ENCODE results near the gene PHRF1.
"Not testable (repeated sequence)": the region's sequence is repeated elsewhere in the genome, so short reads cannot be mapped to it uniquely, and the experiment has no call there.

Gene PHRF1

GRCh38 chr11:636511-637332 lies 60.5 kb downstream of the PHRF1 start, which contains the start of gene DRD4:
TSS of gene DRD4 (plus strand) at chr11:637269. CDS start at chr11:637305, 36 bp downstream.
- DNase-seq: no peak

- no peak for DNase-seq
Observed at GRCh38 chr11:637333-637592, 61.0 kb downstream of the PHRF1 start.

- DNase-seq: no peak
Observed at GRCh38 chr11:637593-638521, 61.6 kb downstream of the PHRF1 start.

- no peak for DNase-seq
Observed at GRCh38 chr11:638631-639331, 62.5 kb downstream of the PHRF1 start.

GRCh38 chr11:639332-639955 lies 63.2 kb downstream of the PHRF1 start:
- DNase-seq: no peak

GRCh38 chr11:640021-640706 lies 63.9 kb downstream of the PHRF1 start:
- no peak for DNase-seq

GRCh38 chr11:641806-642370 lies 65.6 kb downstream of the PHRF1 start:
- DNase-seq: no peak

GRCh38 chr11:643366-643765 lies 67.1 kb downstream of the PHRF1 start:
- no peak for DNase-seq

GRCh38 chr11:643849-644738 lies 67.8 kb downstream of the PHRF1 start:
- DNase-seq: no peak

- DNase-seq: no peak
Observed at GRCh38 chr11:645536-645935, 69.3 kb downstream of the PHRF1 start.

GRCh38 chr11:646214-646613 lies 69.9 kb downstream of the PHRF1 start:
- DNase-seq: no peak

- not testable (repeated sequence) for DNase-seq
Observed at GRCh38 chr11:647672-648158, 71.4 kb downstream of the PHRF1 start.

- DNase-seq: no peak
Observed at GRCh38 chr11:650482-650881, 74.2 kb downstream of the PHRF1 start.

GRCh38 chr11:653136-653535 lies 76.9 kb downstream of the PHRF1 start:
- not testable (repeated sequence) for DNase-seq

GRCh38 chr11:653837-654236 lies 77.6 kb downstream of the PHRF1 start:
- no peak for DNase-seq

GRCh38 chr11:654444-654843 lies 78.2 kb downstream of the PHRF1 start:
- DNase-seq: not testable (repeated sequence)

- DNase-seq: no peak
Observed at GRCh38 chr11:655036-655726, 78.9 kb downstream of the PHRF1 start.

- DNase-seq: no peak
Observed at GRCh38 chr11:656426-656825, 80.2 kb downstream of the PHRF1 start.

- no peak for DNase-seq
Observed at GRCh38 chr11:656866-657265, 80.6 kb downstream of the PHRF1 start.

GRCh38 chr11:657691-658126 lies 81.4 kb downstream of the PHRF1 start:
- DNase-seq: no peak

Measured in NCI-H187 (cell line).